Erythroblast (primary cell): Measurements from ENCODE around the gene VSTM2L.
A peak's percentile ranks its signal among the peaks of the same experiment; 100 is the strongest.

Source experiments
- DNase-seq, 2 experiments: peaks; one replicate each; lab custom pipeline; 2025; lab: John Stamatoyannopoulos, UW
- GATA1 ChIP-seq: IDR thresholded peaks from 2 replicates; pipeline ENCODE4 v1.6.1; 2011; ENCODE audit warnings: low read depth, mild to moderate bottlenecking, control low read depth, low read length, moderate library complexity
- POLR2A ChIP-seq: IDR thresholded peaks from 2 replicates; pipeline ENCODE4 v1.6.1; 2011; ENCODE audit warnings: mild to moderate bottlenecking, low read length

The VSTM2L gene

GRCh38 chr20:37973059-37973910, 70.4 kb downstream of the VSTM2L start:
- DNase-seq, result peak; percentile 75 to 90
- TF ChIP-seq POLR2A (peak; percentile 15), GATA1 (no peak)

- DNase-seq, result no peak
- no peak for TF ChIP-seq GATA1
- TF ChIP-seq POLR2A, result no peak
Observed at GRCh38 chr20:37976887-37977286, 74.0 kb downstream of the VSTM2L start.

- no peak for DNase-seq
Observed at GRCh38 chr20:37977338-37977737, 74.4 kb downstream of the VSTM2L start.

GRCh38 chr20:37977786-37978185, 74.9 kb downstream of the VSTM2L start:
- no peak for DNase-seq
- TF ChIP-seq GATA1 (no peak), POLR2A (no peak)

More at GRCh38 chr20:37977338-37977737, 74.4 kb downstream of the VSTM2L start:
- TF ChIP-seq POLR2A (no peak), GATA1 (no peak)

- TF ChIP-seq POLR2A (no peak), GATA1 (no peak)
- DNase-seq, result no peak
Observed at GRCh38 chr20:37979021-37979985, 76.4 kb downstream of the VSTM2L start.

GRCh38 chr20:37980383-37980782, 77.5 kb downstream of the VSTM2L start:
- peak; percentile 5 to 43 for DNase-seq
- no peak for TF ChIP-seq GATA1
- TF ChIP-seq POLR2A, result no peak

- TF ChIP-seq POLR2A, result no peak
- no peak for TF ChIP-seq GATA1
- no peak for DNase-seq
Observed at GRCh38 chr20:37980876-37981275, 77.9 kb downstream of the VSTM2L start.

- TF ChIP-seq GATA1, result no peak
- TF ChIP-seq POLR2A, result no peak
- DNase-seq, result no peak
Observed at GRCh38 chr20:37981568-37981967, 78.6 kb downstream of the VSTM2L start.

GRCh38 chr20:37983286-37983685, 80.4 kb downstream of the VSTM2L start:
- DNase-seq, result no peak
- no peak for TF ChIP-seq GATA1
- TF ChIP-seq POLR2A, result no peak

GRCh38 chr20:37984018-37984785, 81.3 kb downstream of the VSTM2L start:
- DNase-seq, result no peak
- TF ChIP-seq GATA1, result no peak

GRCh38 chr20:37986044-37986858, 83.3 kb downstream of the VSTM2L start:
- DNase-seq, result no peak
- TF ChIP-seq POLR2A, result no peak

GRCh38 chr20:37986873-37987601, 84.1 kb downstream of the VSTM2L start:
- TF ChIP-seq POLR2A (no peak), GATA1 (no peak)
- DNase-seq, result peak; percentile 42 to 68

- TF ChIP-seq POLR2A (no peak), GATA1 (no peak)
- peak; percentile 75 to 96 for DNase-seq
Observed at GRCh38 chr20:37987602-37988290, 84.8 kb downstream of the VSTM2L start.
